ENCODE data around the gene ZBTB18. TPM values are rescaled to one million over a fixed set of nuclear protein-coding genes. Genes with fewer than 3 reads are reported as not detected.

Gene ZBTB18
- total RNA-seq, 1 experiment from 2014 or later: 11.7 TPM

GRCh38 chr1:244076740-244077139 is 25.7 kb downstream of the ZBTB18 start:
- in situ Hi-C loops (cut with HindIII; ENCODE audit: low pct_unique_long_range_greater_than_20kb, low sequenced_read_pairs): no loop called here
- no peak for DNase-seq (ENCODE audit: low read depth)

- DNase-seq (ENCODE audit: low read depth): no peak
- in situ Hi-C loops (cut with HindIII; ENCODE audit: low pct_unique_long_range_greater_than_20kb, low sequenced_read_pairs): no loop called here
Measured at GRCh38 chr1:244077473-244078220, 26.6 kb downstream of the ZBTB18 start.

- in situ Hi-C loops (cut with HindIII; ENCODE audit: low pct_unique_long_range_greater_than_20kb, low sequenced_read_pairs): no loop called here
- peak; percentile 92 for DNase-seq (ENCODE audit: low read depth)
Measured at GRCh38 chr1:244080343-244080929, 29.4 kb downstream of the ZBTB18 start.

GRCh38 chr1:244082969-244083368 is 31.9 kb downstream of the ZBTB18 start:
- in situ Hi-C loops (cut with HindIII; ENCODE audit: low pct_unique_long_range_greater_than_20kb, low sequenced_read_pairs): no loop called here
- no peak for DNase-seq (ENCODE audit: low read depth)

- DNase-seq (ENCODE audit: low read depth): no peak
- in situ Hi-C loops (cut with HindIII; ENCODE audit: low pct_unique_long_range_greater_than_20kb, low sequenced_read_pairs): no loop called here
Measured at GRCh38 chr1:244083383-244083943, 32.4 kb downstream of the ZBTB18 start.

- DNase-seq (ENCODE audit: low read depth): no peak
- in situ Hi-C loops (cut with HindIII; ENCODE audit: low pct_unique_long_range_greater_than_20kb, low sequenced_read_pairs): no loop called here
Measured at GRCh38 chr1:244084763-244085162, 33.7 kb downstream of the ZBTB18 start.

GRCh38 chr1:244085891-244086290 is 34.8 kb downstream of the ZBTB18 start:
- DNase-seq (ENCODE audit: low read depth): no peak
- in situ Hi-C loops (cut with HindIII; ENCODE audit: low pct_unique_long_range_greater_than_20kb, low sequenced_read_pairs): no loop called here

GRCh38 chr1:244087021-244087560 is 36.0 kb downstream of the ZBTB18 start:
- no peak for DNase-seq (ENCODE audit: low read depth)
- in situ Hi-C loops (cut with HindIII; ENCODE audit: low pct_unique_long_range_greater_than_20kb, low sequenced_read_pairs): no loop called here

GRCh38 chr1:244087611-244088010 is 36.5 kb downstream of the ZBTB18 start:
- no peak for DNase-seq (ENCODE audit: low read depth)
- in situ Hi-C loops (cut with HindIII; ENCODE audit: low pct_unique_long_range_greater_than_20kb, low sequenced_read_pairs): no loop called here

- in situ Hi-C loops (cut with HindIII; ENCODE audit: low pct_unique_long_range_greater_than_20kb, low sequenced_read_pairs): no loop called here
- DNase-seq (ENCODE audit: low read depth): no peak
Measured at GRCh38 chr1:244088161-244088560, 37.1 kb downstream of the ZBTB18 start.

GRCh38 chr1:244089561-244089960 is 38.5 kb downstream of the ZBTB18 start:
- peak; percentile 41 for DNase-seq (ENCODE audit: low read depth)
- in situ Hi-C loops (cut with HindIII; ENCODE audit: low pct_unique_long_range_greater_than_20kb, low sequenced_read_pairs): no loop called here

GRCh38 chr1:244090645-244091044 is 39.6 kb downstream of the ZBTB18 start:
- DNase-seq (ENCODE audit: low read depth): no peak
- in situ Hi-C loops (cut with HindIII; ENCODE audit: low pct_unique_long_range_greater_than_20kb, low sequenced_read_pairs): no loop called here

GRCh38 chr1:244092293-244092963 is 41.3 kb downstream of the ZBTB18 start:
- peak; percentile 76 for DNase-seq (ENCODE audit: low read depth)
- in situ Hi-C loops (cut with HindIII; ENCODE audit: low pct_unique_long_range_greater_than_20kb, low sequenced_read_pairs): no loop called here

GRCh38 chr1:244092964-244093638 is 42.0 kb downstream of the ZBTB18 start:
- no peak for DNase-seq (ENCODE audit: low read depth)
- in situ Hi-C loops (cut with HindIII; ENCODE audit: low pct_unique_long_range_greater_than_20kb, low sequenced_read_pairs): no loop called here

GRCh38 chr1:244094880-244095528 is 43.9 kb downstream of the ZBTB18 start:
- in situ Hi-C loops (cut with HindIII; ENCODE audit: low pct_unique_long_range_greater_than_20kb, low sequenced_read_pairs): no loop called here
- DNase-seq (ENCODE audit: low read depth): no peak

- DNase-seq (ENCODE audit: low read depth): no peak
- in situ Hi-C loops (cut with HindIII; ENCODE audit: low pct_unique_long_range_greater_than_20kb, low sequenced_read_pairs): no loop called here
Measured at GRCh38 chr1:244095529-244095911, 44.4 kb downstream of the ZBTB18 start.

GRCh38 chr1:244096066-244096610 is 45.1 kb downstream of the ZBTB18 start:
- in situ Hi-C loops (cut with HindIII; ENCODE audit: low pct_unique_long_range_greater_than_20kb, low sequenced_read_pairs): no loop called here

GRCh38 chr1:244096691-244097090 is 45.6 kb downstream of the ZBTB18 start:
- DNase-seq (ENCODE audit: low read depth): no peak
- in situ Hi-C loops (cut with HindIII; ENCODE audit: low pct_unique_long_range_greater_than_20kb, low sequenced_read_pairs): no loop called here

More at GRCh38 chr1:244096066-244096610, 45.1 kb downstream of the ZBTB18 start:
- DNase-seq (ENCODE audit: low read depth): no peak
